Cardiac muscle cell (in vitro differentiated cells and primary cell): ENCODE measurements around the gene SMIM34. TPM values are rescaled to one million over a fixed set of nuclear protein-coding genes. Genes with fewer than 3 reads are reported as not detected.
"Not testable (repeated sequence)": the region's sequence is repeated elsewhere in the genome, so short reads cannot be mapped to it uniquely, and the experiment has no call there.

Source experiments
- DNase-seq, 2 donors: peaks; one replicate each; pipeline versions ENCODE4 v3.0.0 to v3.0.0-alpha.2; 2010 to 2017; ENCODE audit warnings: low read depth in 1 of 2, low spot score in 1 of 2
- H3K27ac ChIP-seq: fragments of 200-600 bp; sonication (generic); 2 replicates; pipeline ENCODE4 v1.5.1; 2016
- H3K27me3 ChIP-seq: fragments of 200-600 bp; sonication (generic); 2 replicates; pipeline ENCODE4 v1.6.0; 2016; ENCODE audit warnings: control low read depth
- H3K36me3 ChIP-seq: fragments of 200-600 bp; sonication (generic); 2 replicates; pipeline ENCODE4 v1.5.1; 2016; ENCODE audit warnings: control low read depth
- H3K4me1 ChIP-seq: fragments of 200-600 bp; sonication (generic); 2 replicates; pipeline ENCODE4 v1.8.1; 2017; ENCODE audit warnings: low read depth, mild to moderate bottlenecking, mixed run types
- H3K4me3 ChIP-seq: fragments of 200-600 bp; sonication (generic); 2 replicates; pipeline ENCODE4 v1.5.1; 2016; ENCODE audit warnings: mild to moderate bottlenecking
- H3K9me3 ChIP-seq: fragments of 200-600 bp; sonication (generic); 2 replicates; pipeline ENCODE4 v1.5.1; 2017; ENCODE audit warnings: low read depth, mild to moderate bottlenecking, control low read depth
- polyA plus RNA-seq: library from polyadenylated mRNA; unstranded; fragments of >200 nt; fragmentation: Nextera tagmentation; extraction: Ambion mirVana; gene quantifications from 2 replicates; pipeline ENCODE4 v1.2.1, GENCODE V29; 2016
- total RNA-seq: library from RNA; depleted of rRNA; stranded (reverse); fragments of >200 nt; gene quantifications from 2 replicates; pipeline ENCODE4 v1.2.3, GENCODE V29; 2016

SMIM34 gene, protein sequence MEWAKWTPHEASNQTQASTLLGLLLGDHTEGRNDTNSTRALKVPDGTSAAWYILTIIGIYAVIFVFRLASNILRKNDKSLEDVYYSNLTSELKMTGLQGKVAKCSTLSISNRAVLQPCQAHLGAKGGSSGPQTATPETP
- total RNA-seq (not detected in 2 replicates), polyA plus RNA-seq (not detected in 2 replicates)

DNA sequence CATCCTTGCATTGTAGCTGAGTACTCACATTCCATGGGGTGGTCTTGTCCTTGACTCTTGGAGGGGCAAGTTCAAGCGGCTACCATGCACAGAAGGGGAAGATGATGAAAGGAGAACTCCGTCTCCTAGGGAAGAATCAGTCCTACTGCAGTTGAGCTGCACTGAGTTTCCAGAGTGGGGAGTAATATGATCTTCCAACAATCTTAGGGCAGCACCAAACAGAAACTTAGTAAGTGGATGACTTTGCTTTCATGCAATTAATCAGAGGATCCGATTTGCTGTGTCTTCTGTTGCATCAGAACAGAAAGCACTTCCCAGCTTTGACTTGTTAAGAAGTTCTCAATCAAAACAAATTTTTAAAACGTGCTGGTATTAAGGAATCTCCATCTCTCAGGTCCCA lies at the start of gene SMIM34:
Gene SMIM34 (minus strand): TSS at position 147 of the 400 bp plus-strand sequence. CDS start 112 bp downstream, at position 35.
- not testable (repeated sequence) for H3K9me3 ChIP-seq, DNase-seq, H3K36me3 ChIP-seq, H3K4me1 ChIP-seq, H3K27me3 ChIP-seq, H3K4me3 ChIP-seq, H3K27ac ChIP-seq

DNA sequence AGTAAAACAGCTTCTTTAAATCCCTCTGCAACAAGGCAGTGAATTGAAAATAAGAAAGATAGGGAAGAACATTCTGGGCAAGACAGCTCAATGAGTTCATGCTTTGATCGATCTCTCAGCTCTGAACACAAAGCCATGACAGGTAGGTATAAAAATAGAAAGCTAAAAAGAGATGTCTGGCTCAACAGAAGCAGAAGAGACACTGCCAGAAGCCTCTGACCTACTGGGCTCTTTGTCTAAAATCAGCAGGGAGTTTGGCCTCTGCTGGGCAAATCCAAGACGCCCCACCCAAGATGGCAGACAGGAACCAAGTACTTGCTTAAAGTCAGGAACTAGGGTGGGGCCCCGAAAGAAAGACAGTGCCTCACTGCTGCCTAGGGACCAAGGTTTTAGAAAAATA lies 43.6 kb upstream of the SMIM34 start:
- DNase-seq, H3K4me3 ChIP-seq, H3K27ac ChIP-seq, H3K4me1 ChIP-seq, H3K36me3 ChIP-seq, H3K27me3 ChIP-seq, H3K9me3 ChIP-seq: not testable (repeated sequence)

DNA sequence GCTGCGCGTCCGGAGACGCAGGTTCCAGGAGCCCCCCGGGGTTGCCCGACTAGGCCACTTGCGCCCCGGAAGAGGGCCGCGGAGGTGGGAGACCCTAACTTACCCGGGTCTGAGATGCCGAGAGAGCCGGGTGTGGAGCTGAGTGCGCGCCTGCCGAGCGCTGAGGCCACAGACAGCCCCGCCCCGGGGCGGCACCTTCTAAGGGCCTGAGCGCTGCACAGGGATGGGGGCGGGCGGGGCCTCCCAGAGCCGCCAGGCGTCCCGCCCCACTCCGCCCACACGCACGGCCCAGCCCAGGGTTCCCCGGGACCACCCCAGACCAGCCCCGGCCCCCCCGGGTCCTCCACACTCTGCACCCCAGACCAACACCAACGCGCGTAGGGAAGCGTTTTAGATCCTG lies 35.7 kb upstream of the SMIM34 start:
- H3K4me3 ChIP-seq, H3K9me3 ChIP-seq, H3K27me3 ChIP-seq, H3K4me1 ChIP-seq, H3K36me3 ChIP-seq, H3K27ac ChIP-seq, DNase-seq: not testable (repeated sequence)

DNA sequence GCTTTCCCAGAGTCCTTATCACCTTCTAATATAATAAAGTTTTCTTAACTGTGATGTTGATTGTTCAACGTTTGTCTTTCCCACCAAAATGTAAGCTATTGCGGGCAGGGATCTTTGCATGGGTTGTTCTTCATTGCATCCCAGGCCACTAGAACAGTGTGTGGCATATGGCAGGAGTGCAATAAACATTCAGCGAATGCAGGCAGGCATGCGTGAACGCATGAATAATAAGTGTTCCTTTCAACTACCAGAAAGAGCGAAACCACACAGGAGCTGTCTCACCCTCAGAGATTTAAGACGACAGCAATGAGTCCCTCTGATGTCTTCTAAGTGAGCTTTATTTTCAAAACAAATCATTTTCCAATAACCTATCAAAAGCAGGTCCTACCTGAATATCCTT lies 34.5 kb upstream of the SMIM34 start:
- H3K27ac ChIP-seq, H3K36me3 ChIP-seq, DNase-seq, H3K9me3 ChIP-seq, H3K4me3 ChIP-seq, H3K4me1 ChIP-seq, H3K27me3 ChIP-seq: not testable (repeated sequence)

DNA sequence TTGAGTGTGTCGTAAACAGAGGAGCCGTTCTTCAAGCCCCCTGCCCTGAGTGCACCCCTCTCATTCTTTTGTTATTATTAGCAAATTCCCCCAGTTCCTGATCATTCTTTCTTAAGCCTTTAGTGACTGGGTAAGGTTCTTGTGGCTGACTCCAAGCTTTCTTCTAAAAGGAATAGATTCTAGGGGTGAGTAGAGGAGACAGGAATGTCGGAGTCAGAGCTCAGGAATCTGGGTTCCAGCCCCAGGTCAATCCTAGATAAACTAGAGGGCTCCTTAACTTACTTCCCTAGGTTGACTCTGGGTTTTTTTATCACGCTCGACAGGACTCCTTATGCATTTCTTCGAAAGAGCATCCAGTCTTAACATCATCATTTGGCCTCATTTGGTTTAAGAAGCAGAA lies 32.4 kb upstream of the SMIM34 start:
- H3K4me1 ChIP-seq, DNase-seq, H3K4me3 ChIP-seq, H3K9me3 ChIP-seq, H3K27me3 ChIP-seq, H3K27ac ChIP-seq, H3K36me3 ChIP-seq: not testable (repeated sequence)

DNA sequence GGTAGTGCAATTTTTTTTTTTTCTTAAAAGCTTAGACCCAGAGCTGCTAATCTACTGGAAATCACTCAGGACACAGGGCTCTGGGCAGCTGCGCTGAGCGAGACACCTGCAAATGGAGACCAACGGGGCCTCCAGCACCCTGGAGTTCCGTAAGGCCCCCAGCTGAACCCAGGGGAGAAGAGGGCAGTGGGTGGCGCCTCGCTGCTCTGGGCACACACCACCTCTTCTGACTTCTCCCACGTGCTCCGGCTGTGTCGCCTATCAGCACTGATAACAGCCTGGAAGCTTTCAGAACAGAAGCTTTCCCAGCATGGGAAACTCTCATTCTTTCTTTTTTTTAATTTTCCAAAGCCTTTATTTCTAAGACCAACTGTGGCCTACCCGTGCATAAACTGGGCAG lies 31.9 kb upstream of the SMIM34 start:
- not testable (repeated sequence) for H3K4me3 ChIP-seq, DNase-seq, H3K36me3 ChIP-seq, H3K4me1 ChIP-seq, H3K27me3 ChIP-seq, H3K27ac ChIP-seq, H3K9me3 ChIP-seq

DNA sequence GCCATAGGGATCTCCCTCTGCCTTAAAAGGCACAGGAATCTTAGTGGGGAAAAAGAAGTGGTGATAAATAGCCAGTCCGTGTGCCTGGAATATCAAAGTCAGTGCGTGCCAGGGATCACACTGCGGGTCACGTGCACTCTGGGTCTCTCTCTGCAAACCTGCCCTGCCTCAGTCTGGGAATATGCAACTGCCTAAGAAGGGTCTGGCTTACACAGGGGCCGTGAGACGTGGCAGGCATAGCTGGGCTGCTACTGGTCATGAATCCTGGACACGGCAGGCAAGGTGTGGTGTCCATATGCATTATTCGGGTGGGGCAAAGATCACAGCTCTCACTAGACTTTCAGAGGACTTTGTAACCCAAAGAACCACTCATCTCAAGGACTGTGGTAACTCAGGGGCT lies 23.3 kb upstream of the SMIM34 start:
- H3K27ac ChIP-seq, H3K36me3 ChIP-seq, H3K27me3 ChIP-seq, H3K9me3 ChIP-seq, H3K4me1 ChIP-seq, DNase-seq, H3K4me3 ChIP-seq: not testable (repeated sequence)

DNA sequence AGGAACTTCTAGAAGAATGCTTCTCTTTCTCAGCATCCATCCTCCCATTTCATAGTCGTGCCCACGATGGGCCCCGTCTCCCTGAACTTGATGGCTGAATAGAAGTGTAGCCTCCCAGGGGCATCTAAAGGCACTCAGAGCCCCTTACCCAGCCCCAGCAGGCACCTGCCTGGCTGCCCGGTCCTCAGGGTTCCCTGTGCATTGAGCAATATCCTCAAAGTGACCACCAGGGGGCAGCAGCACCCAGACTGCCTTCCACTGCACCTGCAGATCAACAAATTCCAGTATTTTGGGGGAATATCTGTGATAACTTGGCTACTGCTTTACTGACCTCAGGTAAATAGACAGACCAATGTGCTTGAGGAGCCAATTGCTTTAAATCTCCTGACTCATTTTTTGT lies 19.7 kb upstream of the SMIM34 start:
- not testable (repeated sequence) for H3K36me3 ChIP-seq, H3K9me3 ChIP-seq, H3K27me3 ChIP-seq, DNase-seq, H3K4me1 ChIP-seq, H3K4me3 ChIP-seq, H3K27ac ChIP-seq

DNA sequence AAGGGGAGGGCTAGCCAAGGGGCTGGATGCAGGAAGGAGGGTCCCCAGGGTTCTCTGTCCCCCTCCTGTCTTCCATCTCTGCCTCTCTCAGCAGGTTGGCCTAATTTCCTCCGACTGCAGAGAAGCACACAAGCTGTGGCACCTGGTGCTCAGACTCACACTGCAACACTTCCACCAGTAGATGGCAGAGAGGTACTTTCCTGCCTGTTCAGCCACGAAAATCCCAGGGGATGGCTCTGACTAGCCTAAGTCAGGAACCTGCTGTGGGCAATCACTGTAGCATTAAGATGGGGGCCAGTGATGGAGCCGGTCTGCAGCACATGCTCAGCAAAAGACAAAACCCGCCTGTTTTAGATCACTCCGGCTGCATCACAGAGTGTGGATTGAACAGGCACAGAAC lies 6.0 kb upstream of the SMIM34 start:
- H3K9me3 ChIP-seq, H3K4me1 ChIP-seq, H3K27me3 ChIP-seq, DNase-seq, H3K27ac ChIP-seq, H3K36me3 ChIP-seq, H3K4me3 ChIP-seq: not testable (repeated sequence)

DNA sequence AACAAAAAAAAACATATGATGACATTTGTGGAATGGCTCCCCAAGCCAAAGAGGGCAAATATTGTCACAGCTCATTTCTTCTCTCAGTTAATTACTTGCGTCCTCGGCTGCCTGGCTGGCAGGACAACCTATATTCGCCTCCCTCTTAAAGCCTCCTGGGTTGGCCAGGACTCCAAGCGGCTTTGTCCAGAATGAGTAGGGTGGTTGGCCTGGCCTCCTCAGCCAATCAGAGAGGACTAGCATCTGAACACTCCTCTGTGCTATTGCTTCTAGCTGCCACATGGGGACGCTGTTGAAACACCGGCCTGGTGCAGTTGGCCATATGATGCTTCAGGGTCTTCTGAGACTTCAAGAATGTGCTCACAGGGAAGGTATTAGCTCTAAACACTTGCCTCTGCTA lies 4.7 kb upstream of the SMIM34 start:
- not testable (repeated sequence) for H3K27ac ChIP-seq, H3K36me3 ChIP-seq, H3K4me3 ChIP-seq, H3K27me3 ChIP-seq, H3K4me1 ChIP-seq, H3K9me3 ChIP-seq, DNase-seq

DNA sequence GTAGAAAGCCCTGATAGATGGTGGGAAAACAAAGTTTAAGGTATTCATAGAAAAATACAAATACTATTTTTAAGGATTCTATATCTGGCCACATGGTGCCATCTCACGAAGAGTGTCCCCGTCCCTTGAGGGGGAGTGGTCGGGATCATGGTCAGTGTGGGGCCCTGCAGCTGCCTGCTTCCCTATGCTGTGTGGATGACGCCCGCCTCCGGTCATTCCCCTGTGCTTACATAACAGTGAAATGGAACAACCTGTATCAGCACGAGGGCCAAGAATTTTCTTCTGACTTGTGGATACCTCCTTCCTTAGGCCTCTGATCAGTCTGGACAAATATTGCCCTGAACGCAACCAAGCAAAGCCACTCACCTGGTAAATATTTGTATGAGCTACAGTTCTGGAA lies 3.6 kb upstream of the SMIM34 start:
- H3K9me3 ChIP-seq, H3K4me1 ChIP-seq, DNase-seq, H3K36me3 ChIP-seq, H3K27me3 ChIP-seq, H3K27ac ChIP-seq, H3K4me3 ChIP-seq: not testable (repeated sequence)

DNA sequence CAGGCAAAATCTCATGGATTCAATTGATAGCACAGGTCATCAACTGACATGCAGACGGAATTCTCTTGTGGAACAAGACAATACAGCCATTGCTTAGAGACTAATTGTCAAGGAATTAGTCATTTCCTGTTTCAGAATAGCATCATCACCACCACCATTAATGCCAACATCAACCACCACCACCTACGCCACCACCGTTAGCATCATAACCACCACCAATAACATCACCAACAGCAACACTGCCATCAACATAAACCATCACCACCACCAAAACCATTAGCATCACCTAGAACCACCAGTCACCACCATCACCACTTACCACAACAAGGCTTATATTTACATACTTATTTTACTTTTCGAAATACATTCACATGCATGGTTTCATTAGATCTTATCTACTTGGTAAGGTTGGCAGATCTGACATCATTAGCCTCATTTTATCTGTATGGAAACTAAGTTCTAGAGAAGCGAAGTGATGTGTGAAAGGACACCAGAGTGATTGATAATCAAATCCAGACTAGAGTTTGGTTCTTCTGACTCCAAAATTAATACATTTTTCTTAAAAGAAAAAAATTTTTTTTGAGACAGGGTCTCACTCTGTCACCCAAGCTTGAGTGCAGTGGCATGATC lies 6.2 kb downstream of the SMIM34 start:
- not testable (repeated sequence) for H3K36me3 ChIP-seq, H3K27me3 ChIP-seq, H3K27ac ChIP-seq, H3K4me1 ChIP-seq, H3K9me3 ChIP-seq, DNase-seq, H3K4me3 ChIP-seq

DNA sequence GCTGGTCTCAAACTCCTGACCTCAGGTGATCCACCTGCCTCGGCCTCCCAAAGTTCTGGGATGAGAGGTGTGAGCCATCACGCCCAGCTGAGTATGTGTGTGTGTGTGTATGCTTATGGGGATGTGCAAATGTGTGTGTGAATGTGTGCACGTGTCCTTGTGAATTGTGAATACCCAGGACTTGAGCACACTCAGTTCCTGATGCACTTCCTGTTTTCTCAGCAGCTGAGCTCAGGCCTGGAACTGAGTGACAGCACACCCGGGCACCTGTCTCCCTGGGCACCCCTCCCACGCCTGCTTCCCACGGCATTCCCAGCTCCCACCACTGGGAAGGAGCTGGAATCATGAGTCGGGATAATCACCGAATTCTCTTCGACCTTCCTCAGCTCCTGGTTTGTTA lies 16.5 kb downstream of the SMIM34 start:
- H3K27me3 ChIP-seq, DNase-seq, H3K9me3 ChIP-seq, H3K4me3 ChIP-seq, H3K4me1 ChIP-seq, H3K27ac ChIP-seq, H3K36me3 ChIP-seq: not testable (repeated sequence)

DNA sequence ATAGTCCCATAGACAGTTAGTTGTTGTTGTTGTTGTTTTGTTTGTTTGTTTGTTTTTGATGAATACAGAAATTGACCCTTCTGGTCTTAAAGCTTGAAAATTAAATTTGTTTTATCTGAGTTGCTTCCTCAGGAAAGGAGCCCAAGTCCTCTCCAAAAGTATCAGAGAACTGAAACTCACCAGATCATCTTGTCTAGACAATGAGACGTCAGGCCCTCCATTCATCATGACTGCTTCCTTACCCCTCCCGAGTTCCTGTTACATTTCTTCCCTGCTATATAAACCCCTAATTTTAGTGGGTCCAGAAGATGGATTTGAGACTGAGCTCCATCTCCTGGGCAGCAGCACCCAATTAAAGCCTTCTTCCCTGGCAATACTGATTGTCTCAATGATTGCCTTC lies 17.1 kb downstream of the SMIM34 start:
- not testable (repeated sequence) for H3K36me3 ChIP-seq, DNase-seq, H3K4me3 ChIP-seq, H3K4me1 ChIP-seq, H3K27me3 ChIP-seq, H3K9me3 ChIP-seq, H3K27ac ChIP-seq

DNA sequence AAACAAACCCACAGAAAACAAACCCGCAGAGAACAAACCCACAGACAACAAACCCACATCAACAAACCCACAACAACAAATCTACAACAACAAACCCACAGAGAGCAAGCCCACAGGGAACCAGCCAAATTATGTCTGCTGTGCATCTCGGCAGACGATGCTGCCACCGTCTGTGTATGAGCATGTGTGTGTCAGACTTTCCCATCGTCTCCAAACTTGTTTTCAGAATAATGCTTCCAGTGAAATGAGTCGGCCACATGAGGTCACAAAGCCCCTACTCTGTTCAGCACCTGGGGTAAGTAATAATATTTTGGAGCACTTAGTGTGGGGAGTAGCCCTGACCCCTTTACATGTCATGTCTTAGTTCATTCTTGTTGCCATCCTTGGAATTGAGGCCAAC lies 17.6 kb downstream of the SMIM34 start:
- H3K9me3 ChIP-seq, H3K4me3 ChIP-seq, H3K4me1 ChIP-seq, H3K27me3 ChIP-seq, H3K36me3 ChIP-seq, DNase-seq, H3K27ac ChIP-seq: not testable (repeated sequence)
